ENCODE data around the gene CARHSP1. TPM values are rescaled to one million over a fixed set of nuclear protein-coding genes. Genes with fewer than 3 reads are reported as not detected.

Gene CARHSP1
- total and polyA plus RNA-seq, 4 donors: 68.4 to 148 (median 102) TPM

- no peak for ATAC-seq (ENCODE audit: insufficient read depth, low FRiP score)
- Histone ChIP-seq H3K36me3 (ENCODE audit: control insufficient read depth in 4 of 4, insufficient read depth in 4 of 4, low read length in 4 of 4) (peaks cover 30 to 56% (median 41%) of the 10 kb centered on the region in 4 donors), H3K4me1 (ENCODE audit: control insufficient read depth in 5 of 5, insufficient read depth in 5 of 5, low read length in 5 of 5) (no peaks in the 10 kb centered on the region), H3K9ac (ENCODE audit: insufficient read depth in 1 of 2, low read length in 2 of 2) (no peak overlapping the region), H3K4me3 (no peak overlapping the region), H3K27me3 (ENCODE audit: control insufficient read depth in 3 of 3, insufficient read depth in 3 of 3, low read length in 2 of 3) (no peaks in the 10 kb centered on the region), H3K27ac (ENCODE audit: low read depth in 1 of 2, low read length in 1 of 2) (no peak overlapping the region), H3K9me3 (ENCODE audit: control insufficient read depth in 4 of 4, insufficient read depth in 3 of 4, low read length in 3 of 4) (no peaks in the 10 kb centered on the region)
- TF ChIP-seq CTCF (IDR thresholded peaks at IDR 0.05; ENCODE audit: control extremely low read depth, extremely low read depth): no peak
- 94% methylated on average over 7 of the region's 7 CpGs for WGBS, 2 donors
- no peak for DNase-seq
Measured at GRCh38 chr16:8915722-8916301, 47.0 kb upstream of the CARHSP1 start.

GRCh38 chr16:8914098-8914497, 45.3 kb upstream of the CARHSP1 start:
- no peaks in the 10 kb centered on the region for H3K27me3 ChIP-seq (ENCODE audit: control insufficient read depth in 3 of 3, insufficient read depth in 3 of 3, low read length in 2 of 3)
- H3K4me1 ChIP-seq (ENCODE audit: control insufficient read depth in 5 of 5, insufficient read depth in 5 of 5, low read length in 5 of 5): no peaks in the 10 kb centered on the region
- no peaks in the 10 kb centered on the region for H3K9me3 ChIP-seq (ENCODE audit: control insufficient read depth in 4 of 4, insufficient read depth in 3 of 4, low read length in 3 of 4)
- WGBS, 2 donors: 95 to 97% methylated on average over 3 of the region's 3 CpGs
- no peak overlapping the region for H3K27ac ChIP-seq (ENCODE audit: low read depth in 1 of 2, low read length in 1 of 2)
- no peak for DNase-seq
- no peak for TF ChIP-seq CTCF (IDR thresholded peaks at IDR 0.05; ENCODE audit: control extremely low read depth, extremely low read depth)
- no peak overlapping the region for H3K4me3 ChIP-seq
- peaks cover 23 to 54% (median 36%) of the 10 kb centered on the region in 4 donors for H3K36me3 ChIP-seq (ENCODE audit: control insufficient read depth in 4 of 4, insufficient read depth in 4 of 4, low read length in 4 of 4)
- ATAC-seq (ENCODE audit: insufficient read depth, low FRiP score): no peak
- H3K9ac ChIP-seq (ENCODE audit: insufficient read depth in 1 of 2, low read length in 2 of 2): no peak overlapping the region

GRCh38 chr16:8912793-8913192, 44.0 kb upstream of the CARHSP1 start:
- H3K4me3 ChIP-seq: no peak overlapping the region
- no peak overlapping the region for H3K9ac ChIP-seq (ENCODE audit: insufficient read depth in 1 of 2, low read length in 2 of 2)
- H3K27me3 ChIP-seq (ENCODE audit: control insufficient read depth in 3 of 3, insufficient read depth in 3 of 3, low read length in 2 of 3): no peaks in the 10 kb centered on the region
- no peaks in the 10 kb centered on the region for H3K4me1 ChIP-seq (ENCODE audit: control insufficient read depth in 5 of 5, insufficient read depth in 5 of 5, low read length in 5 of 5)
- H3K36me3 ChIP-seq (ENCODE audit: control insufficient read depth in 4 of 4, insufficient read depth in 4 of 4, low read length in 4 of 4): peaks cover 28 to 59% (median 34%) of the 10 kb centered on the region in 4 donors
- TF ChIP-seq CTCF (IDR thresholded peaks at IDR 0.05; ENCODE audit: control extremely low read depth, extremely low read depth): no peak
- no peaks in the 10 kb centered on the region for H3K9me3 ChIP-seq (ENCODE audit: control insufficient read depth in 4 of 4, insufficient read depth in 3 of 4, low read length in 3 of 4)
- 95 to 99% methylated on average over 4 of the region's 4 CpGs for WGBS, 2 donors
- ATAC-seq (ENCODE audit: insufficient read depth, low FRiP score) (no peak), DNase-seq (no peak)
- H3K27ac ChIP-seq (ENCODE audit: low read depth in 1 of 2, low read length in 1 of 2): no peak overlapping the region

- no peak for ATAC-seq (ENCODE audit: insufficient read depth, low FRiP score)
- Histone ChIP-seq H3K36me3 (ENCODE audit: control insufficient read depth in 4 of 4, insufficient read depth in 4 of 4, low read length in 4 of 4) (peaks cover 37 to 60% (median 41%) of the 10 kb centered on the region in 4 donors), H3K27me3 (ENCODE audit: control insufficient read depth in 3 of 3, insufficient read depth in 3 of 3, low read length in 2 of 3) (no peaks in the 10 kb centered on the region), H3K9me3 (ENCODE audit: control insufficient read depth in 4 of 4, insufficient read depth in 3 of 4, low read length in 3 of 4) (no peaks in the 10 kb centered on the region), H3K4me1 (ENCODE audit: control insufficient read depth in 5 of 5, insufficient read depth in 5 of 5, low read length in 5 of 5) (no peaks in the 10 kb centered on the region), H3K27ac (ENCODE audit: low read depth in 1 of 2, low read length in 1 of 2) (no peak overlapping the region), H3K4me3 (no peak overlapping the region), H3K9ac (ENCODE audit: insufficient read depth in 1 of 2, low read length in 2 of 2) (no peak overlapping the region)
- no peak for DNase-seq
- no peak for TF ChIP-seq CTCF (IDR thresholded peaks at IDR 0.05; ENCODE audit: control extremely low read depth, extremely low read depth)
- 93 to 94% methylated on average over 1 of the region's 1 CpG for WGBS, 2 donors
Measured at GRCh38 chr16:8910811-8911210, 42.0 kb upstream of the CARHSP1 start.

Data from lung (tissue), 12 donors.